IMR-90 (cell line): ENCODE data around the gene DBN1. TPM values are rescaled to one million over a fixed set of nuclear protein-coding genes. Genes with fewer than 3 reads are reported as not detected.

ENCODE experiments used
- CHD1 ChIP-seq: IDR thresholded peaks from 2 replicates; pipeline ENCODE4 v1.6.1; 2012; ENCODE audit warnings: low read depth, low read length, improper control_type of control experiment
- RCOR1 ChIP-seq: IDR thresholded peaks from 2 replicates; pipeline ENCODE4 v1.6.1; 2012; ENCODE audit warnings: mild to moderate bottlenecking, low read length, improper control_type of control experiment; ENCODE audit not compliant: insufficient replicate concordance
- polyA plus RNA-seq, 3 experiments: library from polyadenylated mRNA; depleted of rRNA; stranded (reverse); fragments of >200 nt; gene quantifications; 2 replicates each; pipeline ENCODE4 v1.2.3, GENCODE V29; 2012; ENCODE audit warnings: low replicate concordance in 1 of 3
- total RNA-seq: library from RNA; depleted of rRNA; stranded (reverse); fragments of >200 nt; gene quantifications from 2 replicates; pipeline ENCODE4 v1.2.3, GENCODE V29; 2012
- TF ChIP-seq, protein P1 (sequence below): fragments of 150-350 bp; IDR thresholded peaks from 2 replicates; pipeline ENCODE4 v1.6.1; 2016; ENCODE audit warnings: low read depth, mild to moderate bottlenecking, low read length, moderate library complexity, borderline replicate concordance

The DBN1 gene
- total and polyA plus RNA-seq, 2 of the 4 experiments (the other 2 are of a cell fraction) = 122 to 187 TPM

DNA sequence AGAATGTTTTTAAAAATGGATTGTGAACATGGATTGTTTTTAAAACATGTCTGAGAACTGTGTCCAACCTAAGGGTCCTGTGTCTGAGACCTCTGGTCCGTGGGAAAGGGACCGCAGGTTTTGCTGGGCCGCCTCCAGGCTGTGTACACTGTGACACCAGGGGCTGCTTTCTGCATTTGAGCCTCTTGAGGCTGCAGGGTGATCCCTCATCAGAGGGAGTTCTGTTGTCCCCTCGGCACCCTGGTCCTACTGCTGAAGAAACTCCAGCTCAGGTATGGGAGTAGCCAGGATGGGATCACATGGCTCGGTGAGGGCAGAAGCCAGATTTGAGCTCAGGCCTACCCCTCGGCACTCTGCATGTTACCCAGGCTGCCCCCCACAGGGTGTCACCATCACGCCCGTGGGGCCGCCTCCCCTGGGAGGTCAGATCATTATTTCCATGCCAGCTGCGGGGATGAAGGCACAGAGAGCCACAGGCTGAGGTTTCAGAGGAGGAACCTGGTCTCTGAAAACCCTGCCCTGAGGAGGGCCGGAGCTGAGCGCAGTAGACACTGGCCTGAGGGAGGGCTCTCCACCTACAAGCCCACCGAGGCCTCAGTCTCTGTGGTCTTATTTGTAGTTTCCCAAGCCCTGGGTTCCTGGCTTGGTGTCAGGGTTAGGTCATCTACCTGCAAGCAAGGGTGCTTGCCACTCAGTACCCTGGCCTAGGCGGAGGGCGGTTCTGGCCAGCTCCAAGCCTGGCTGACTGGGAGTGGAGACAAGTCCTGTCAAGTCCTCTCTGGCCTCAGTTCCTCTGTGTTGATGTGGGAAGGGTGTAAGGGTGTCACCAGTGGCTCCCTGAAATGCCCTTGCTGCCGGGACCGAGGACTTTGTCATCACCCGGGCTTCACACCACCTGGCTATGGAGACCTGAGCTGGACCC, 24.0 kb downstream of the DBN1 start (continued):
- TF ChIP-seq, protein P1, sequence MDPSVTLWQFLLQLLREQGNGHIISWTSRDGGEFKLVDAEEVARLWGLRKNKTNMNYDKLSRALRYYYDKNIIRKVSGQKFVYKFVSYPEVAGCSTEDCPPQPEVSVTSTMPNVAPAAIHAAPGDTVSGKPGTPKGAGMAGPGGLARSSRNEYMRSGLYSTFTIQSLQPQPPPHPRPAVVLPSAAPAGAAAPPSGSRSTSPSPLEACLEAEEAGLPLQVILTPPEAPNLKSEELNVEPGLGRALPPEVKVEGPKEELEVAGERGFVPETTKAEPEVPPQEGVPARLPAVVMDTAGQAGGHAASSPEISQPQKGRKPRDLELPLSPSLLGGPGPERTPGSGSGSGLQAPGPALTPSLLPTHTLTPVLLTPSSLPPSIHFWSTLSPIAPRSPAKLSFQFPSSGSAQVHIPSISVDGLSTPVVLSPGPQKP = no peak
- TF ChIP-seq CHD1 (no peak), RCOR1 (no peak)
